ENCODE data around the gene BRD4.

The BRD4 gene

DNA sequence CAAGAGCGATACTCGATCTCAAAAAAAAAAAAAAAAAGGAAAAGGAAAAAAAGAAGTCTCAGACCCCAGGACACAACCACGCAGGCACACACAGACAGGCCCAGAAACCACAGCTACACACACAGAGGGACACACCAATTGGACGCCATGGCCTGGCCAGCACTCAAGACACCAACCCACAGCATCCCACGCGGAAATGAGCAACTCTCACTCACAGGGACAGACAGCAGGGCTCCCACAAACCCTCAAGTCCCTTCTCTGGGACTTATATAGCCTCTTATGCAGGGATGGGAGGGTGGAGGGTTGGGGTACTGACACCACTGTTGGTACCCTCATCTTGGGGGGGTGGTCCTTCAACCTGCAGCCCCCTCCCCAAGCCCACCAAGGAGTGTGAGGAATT, 137.4 kb downstream of the BRD4 start:
- DNase-seq (ENCODE audit: low read depth in 2 of 2), result no peak

DNA sequence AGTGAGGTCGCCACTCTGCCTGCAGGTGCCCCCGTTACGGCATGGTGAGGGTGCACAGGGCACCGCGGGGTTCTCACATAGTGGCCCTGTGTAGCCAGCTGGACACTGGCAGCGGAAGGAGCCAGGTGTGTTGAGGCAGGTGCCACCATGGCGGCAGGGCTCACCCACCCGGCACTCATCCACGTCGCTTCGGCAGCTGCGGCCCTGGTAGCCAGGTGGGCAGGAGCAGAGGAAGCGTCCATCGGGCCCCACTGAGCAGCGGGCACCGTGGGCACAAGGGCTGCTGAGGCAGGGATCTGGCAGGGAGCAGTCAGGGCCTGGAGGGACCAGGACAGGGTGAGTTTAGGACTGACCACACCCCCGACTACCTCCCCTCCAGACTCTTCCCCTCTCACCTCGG, 140.4 kb downstream of the BRD4 start:
- no peak for DNase-seq (ENCODE audit: low read depth in 2 of 2)

DNA sequence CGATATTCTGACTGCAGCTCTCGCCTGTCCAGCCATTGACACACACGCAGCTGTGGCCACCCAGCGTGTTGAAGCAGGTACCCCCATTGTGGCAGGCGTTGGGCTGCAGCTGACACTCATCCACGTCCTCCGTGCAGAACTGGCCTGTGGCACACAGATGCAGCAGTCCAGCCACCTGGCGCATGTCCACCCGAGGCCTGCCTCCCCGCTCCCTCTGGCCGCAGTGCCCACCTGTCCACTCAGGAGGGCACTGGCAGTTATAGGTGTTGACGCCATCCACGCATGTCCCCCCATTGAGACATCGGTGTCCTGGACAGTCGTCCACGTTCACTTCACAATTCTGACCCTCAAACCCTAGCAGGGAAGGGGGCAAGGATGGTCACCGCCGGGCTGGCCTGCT, 140.8 kb downstream of the BRD4 start:
- DNase-seq (ENCODE audit: low read depth in 2 of 2), result no peak

DNA sequence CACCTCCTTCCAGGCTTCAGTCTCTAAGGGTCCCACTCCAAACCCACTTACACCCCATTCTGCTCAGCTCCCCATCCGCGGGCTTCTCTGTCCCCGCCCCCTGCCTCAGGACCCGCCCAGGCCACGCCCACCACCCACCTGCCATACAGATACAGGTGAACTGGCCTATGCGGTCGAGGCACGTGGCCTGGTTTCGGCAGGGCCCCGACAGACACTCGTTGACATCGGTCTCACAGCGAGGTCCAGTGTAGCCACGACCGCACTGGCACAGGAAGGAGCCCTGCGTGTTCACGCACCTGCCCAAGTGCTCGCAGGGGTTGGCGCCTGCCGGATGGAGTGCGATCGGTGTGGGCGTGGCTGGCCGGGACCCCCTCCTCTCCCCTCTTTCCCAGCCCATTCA, 143.5 kb downstream of the BRD4 start:
- no peak for DNase-seq (ENCODE audit: low read depth in 2 of 2)

DNA sequence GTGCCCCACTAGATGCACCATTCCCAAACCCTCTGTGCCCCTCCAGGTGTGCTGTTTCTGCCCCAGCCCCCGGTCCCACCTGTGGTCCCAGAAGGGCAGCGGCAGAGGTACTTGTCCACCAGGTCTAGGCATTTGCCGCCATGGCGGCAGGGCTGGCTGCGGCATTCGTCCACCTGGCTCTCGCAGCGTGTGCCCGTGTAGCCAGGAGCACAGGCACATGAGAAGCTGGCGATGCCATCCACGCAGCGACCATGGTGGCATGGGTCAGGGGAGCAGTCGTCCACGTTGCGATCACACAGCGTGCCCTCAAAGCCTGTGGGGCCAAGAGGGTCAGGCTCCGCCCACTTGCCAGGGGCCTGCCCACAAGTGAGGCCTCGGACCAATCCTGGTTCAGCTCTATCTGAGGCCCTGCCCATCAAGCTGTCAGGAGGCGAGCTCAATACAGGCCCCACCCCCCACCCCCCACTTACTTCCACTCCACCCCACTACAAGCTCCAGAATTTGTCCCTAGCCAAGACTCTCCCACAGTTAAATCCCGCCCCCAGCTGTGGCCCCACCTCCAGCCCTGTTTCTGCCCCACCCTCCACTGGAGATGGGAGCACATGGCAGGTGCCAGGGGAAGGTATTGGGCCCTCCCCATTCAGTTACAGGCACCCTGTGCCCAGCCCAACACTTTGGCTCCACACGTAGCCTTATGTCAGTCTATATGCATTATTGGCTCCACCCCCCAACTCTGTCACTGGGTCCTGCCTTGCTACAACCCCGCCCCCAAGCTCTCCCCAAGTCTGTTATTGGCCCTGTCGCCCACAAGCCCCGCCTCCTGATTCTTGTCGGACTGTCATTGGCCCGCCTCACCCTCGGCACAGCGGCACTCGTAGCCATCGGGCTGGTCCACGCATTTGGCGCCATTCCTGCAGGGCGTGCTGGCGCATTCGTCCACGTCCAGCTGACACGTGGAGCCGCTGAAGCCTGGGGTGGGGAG, 145.0 kb downstream of the BRD4 start:
- DNase-seq (ENCODE audit: low read depth in 2 of 2), result no peak

All from stimulated activated CD4-positive, alpha-beta T cell treated with anti-CD3 and anti-CD28 coated beads, Interleukin-4, amount 100 ng/mL, for 48 hours (primary cell).